Measurements from ENCODE around the gene ORM2.

Gene ORM2

GRCh38 chr9:114316605-114317230 lies 13.0 kb upstream of the ORM2 start:
- H4K8ac ChIP-seq (ENCODE audit: low read length): no peak overlapping the region
- WGBS: 91% methylated on average over 6 of the region's 10 CpGs
- no peak for DNase-seq
- H3K4me2 ChIP-seq (ENCODE audit: low read length, poor library complexity, severe bottlenecking): no peak overlapping the region
- H3K4me3 ChIP-seq (ENCODE audit: insufficient read depth in 1 of 2, low read depth in 1 of 2, low read length in 2 of 2): no peak overlapping the region
- peak overlapping the region in 1 of 2 experiments; percentile 4 for H3K18ac ChIP-seq (ENCODE audit: low read depth in 1 of 2, low read length in 2 of 2)
- no peak overlapping the region for H2BK120ac ChIP-seq (ENCODE audit: low read depth, low read length)
- H3K36me3 ChIP-seq (ENCODE audit: control insufficient read depth in 1 of 2, insufficient read depth in 2 of 2, low read depth in 1 of 2, low read length in 2 of 2): peaks cover 0 to 8% of the 10 kb centered on the region in 2 experiments
- no peak overlapping the region for H3K4ac ChIP-seq (ENCODE audit: low read depth in 1 of 2, low read length in 2 of 2)
- H3K23ac ChIP-seq (ENCODE audit: low read length in 2 of 2): no peak overlapping the region
- no peak overlapping the region for H3K14ac ChIP-seq (ENCODE audit: low read length in 2 of 2)
- no peak overlapping the region for H3K9ac ChIP-seq (ENCODE audit: low read length)
- peak overlapping the region; percentile 28 for H4K91ac ChIP-seq (ENCODE audit: low read length)
- no peaks in the 10 kb centered on the region for H3K9me3 ChIP-seq (ENCODE audit: control insufficient read depth, low read length)
- H2AK5ac ChIP-seq (ENCODE audit: low read length, severe bottlenecking): no peak overlapping the region
- no peak overlapping the region for H3K27ac ChIP-seq (ENCODE audit: low read length, poor library complexity, severe bottlenecking)
- H3K4me1 ChIP-seq (ENCODE audit: control insufficient read depth, insufficient read depth, low read depth, low read length): peaks cover 6% of the 10 kb centered on the region
- no peak overlapping the region for H2BK5ac ChIP-seq (ENCODE audit: low read depth, low read length, poor library complexity, severe bottlenecking)
- H3K27me3 ChIP-seq (ENCODE audit: control insufficient read depth in 1 of 2, insufficient read depth in 1 of 2, low read length in 2 of 2): peaks cover 0 to 5% of the 10 kb centered on the region in 2 experiments
- no peak overlapping the region for H2AFZ ChIP-seq (ENCODE audit: low read depth, low read length)
- H2BK12ac ChIP-seq (ENCODE audit: low read length in 2 of 2): no peak overlapping the region
- no peak overlapping the region for H2BK15ac ChIP-seq (ENCODE audit: low read depth, poor library complexity, severe bottlenecking)
- no peaks in the 10 kb centered on the region for H3K79me1 ChIP-seq (replicated peaks; ENCODE audit: low read length, poor library complexity, severe bottlenecking)

GRCh38 chr9:114317665-114318357 lies 11.9 kb upstream of the ORM2 start:
- H2BK5ac ChIP-seq (ENCODE audit: low read depth, low read length, poor library complexity, severe bottlenecking): no peak overlapping the region
- H3K4ac ChIP-seq (ENCODE audit: low read depth in 1 of 2, low read length in 2 of 2): no peak overlapping the region
- H3K9ac ChIP-seq (ENCODE audit: low read length): no peak overlapping the region
- H4K91ac ChIP-seq (ENCODE audit: low read length): no peak overlapping the region
- WGBS: 94% methylated on average over 8 of the region's 8 CpGs
- H2BK15ac ChIP-seq (ENCODE audit: low read depth, poor library complexity, severe bottlenecking): no peak overlapping the region
- H3K18ac ChIP-seq (ENCODE audit: low read depth in 1 of 2, low read length in 2 of 2): no peak overlapping the region
- peaks cover 0 to 5% of the 10 kb centered on the region in 2 experiments for H3K27me3 ChIP-seq (ENCODE audit: control insufficient read depth in 1 of 2, insufficient read depth in 1 of 2, low read length in 2 of 2)
- peaks cover 8% of the 10 kb centered on the region for H3K4me1 ChIP-seq (ENCODE audit: control insufficient read depth, insufficient read depth, low read depth, low read length)
- H3K23ac ChIP-seq (ENCODE audit: low read length in 2 of 2): no peak overlapping the region
- H2BK120ac ChIP-seq (ENCODE audit: low read depth, low read length): no peak overlapping the region
- H2AK5ac ChIP-seq (ENCODE audit: low read length, severe bottlenecking): no peak overlapping the region
- no peak overlapping the region for H2AFZ ChIP-seq (ENCODE audit: low read depth, low read length)
- no peaks in the 10 kb centered on the region for H3K79me1 ChIP-seq (replicated peaks; ENCODE audit: low read length, poor library complexity, severe bottlenecking)
- H3K4me3 ChIP-seq (ENCODE audit: insufficient read depth in 1 of 2, low read depth in 1 of 2, low read length in 2 of 2): no peak overlapping the region
- H3K36me3 ChIP-seq (ENCODE audit: control insufficient read depth in 1 of 2, insufficient read depth in 2 of 2, low read depth in 1 of 2, low read length in 2 of 2): no peaks in the 10 kb centered on the region
- no peak overlapping the region for H3K27ac ChIP-seq (ENCODE audit: low read length, poor library complexity, severe bottlenecking)
- no peaks in the 10 kb centered on the region for H3K9me3 ChIP-seq (ENCODE audit: control insufficient read depth, low read length)
- peak overlapping the region; percentile 7 for H4K8ac ChIP-seq (ENCODE audit: low read length)
- H3K4me2 ChIP-seq (ENCODE audit: low read length, poor library complexity, severe bottlenecking): no peak overlapping the region
- no peak overlapping the region for H3K14ac ChIP-seq (ENCODE audit: low read length in 2 of 2)
- DNase-seq: peak; percentile 85
- H2BK12ac ChIP-seq (ENCODE audit: low read length in 2 of 2): no peak overlapping the region

GRCh38 chr9:114318416-114318815 lies 11.3 kb upstream of the ORM2 start:
- Histone ChIP-seq H3K23ac (ENCODE audit: low read length in 2 of 2) (no peak overlapping the region), H3K4me2 (ENCODE audit: low read length, poor library complexity, severe bottlenecking) (no peak overlapping the region), H3K79me1 (replicated peaks; ENCODE audit: low read length, poor library complexity, severe bottlenecking) (no peaks in the 10 kb centered on the region), H3K9me3 (ENCODE audit: control insufficient read depth, low read length) (no peaks in the 10 kb centered on the region), H3K4ac (ENCODE audit: low read depth in 1 of 2, low read length in 2 of 2) (no peak overlapping the region), H3K9ac (ENCODE audit: low read length) (no peak overlapping the region), H4K91ac (ENCODE audit: low read length) (no peak overlapping the region), H2BK15ac (ENCODE audit: low read depth, poor library complexity, severe bottlenecking) (no peak overlapping the region), H2BK5ac (ENCODE audit: low read depth, low read length, poor library complexity, severe bottlenecking) (no peak overlapping the region), H4K8ac (ENCODE audit: low read length) (no peak overlapping the region), H2AFZ (ENCODE audit: low read depth, low read length) (no peak overlapping the region), H3K27ac (ENCODE audit: low read length, poor library complexity, severe bottlenecking) (no peak overlapping the region), H3K4me1 (ENCODE audit: control insufficient read depth, insufficient read depth, low read depth, low read length) (peaks cover 8% of the 10 kb centered on the region), H2AK5ac (ENCODE audit: low read length, severe bottlenecking) (no peak overlapping the region), H2BK120ac (ENCODE audit: low read depth, low read length) (no peak overlapping the region), H3K36me3 (ENCODE audit: control insufficient read depth in 1 of 2, insufficient read depth in 2 of 2, low read depth in 1 of 2, low read length in 2 of 2) (no peaks in the 10 kb centered on the region), H3K27me3 (ENCODE audit: control insufficient read depth in 1 of 2, insufficient read depth in 1 of 2, low read length in 2 of 2) (peaks cover 0 to 5% of the 10 kb centered on the region in 2 experiments), H2BK12ac (ENCODE audit: low read length in 2 of 2) (no peak overlapping the region), H3K14ac (ENCODE audit: low read length in 2 of 2) (no peak overlapping the region), H3K4me3 (ENCODE audit: insufficient read depth in 1 of 2, low read depth in 1 of 2, low read length in 2 of 2) (no peak overlapping the region), H3K18ac (ENCODE audit: low read depth in 1 of 2, low read length in 2 of 2) (no peak overlapping the region)
- WGBS: 95% methylated on average over 8 of the region's 8 CpGs
- DNase-seq: no peak

- Histone ChIP-seq H3K79me1 (replicated peaks; ENCODE audit: low read length, poor library complexity, severe bottlenecking) (no peaks in the 10 kb centered on the region), H2BK15ac (ENCODE audit: low read depth, poor library complexity, severe bottlenecking) (no peak overlapping the region), H3K18ac (ENCODE audit: low read depth in 1 of 2, low read length in 2 of 2) (no peak overlapping the region), H2BK5ac (ENCODE audit: low read depth, low read length, poor library complexity, severe bottlenecking) (no peak overlapping the region), H4K8ac (ENCODE audit: low read length) (no peak overlapping the region), H2BK12ac (ENCODE audit: low read length in 2 of 2) (peak overlapping the region in 1 of 2 experiments; percentile 56), H3K9ac (ENCODE audit: low read length) (no peak overlapping the region), H2AK5ac (ENCODE audit: low read length, severe bottlenecking) (no peak overlapping the region), H2BK120ac (ENCODE audit: low read depth, low read length) (no peak overlapping the region), H3K36me3 (ENCODE audit: control insufficient read depth in 1 of 2, insufficient read depth in 2 of 2, low read depth in 1 of 2, low read length in 2 of 2) (no peaks in the 10 kb centered on the region), H3K4me2 (ENCODE audit: low read length, poor library complexity, severe bottlenecking) (no peak overlapping the region), H3K27me3 (ENCODE audit: control insufficient read depth in 1 of 2, insufficient read depth in 1 of 2, low read length in 2 of 2) (peaks cover 0 to 5% of the 10 kb centered on the region in 2 experiments), H3K27ac (ENCODE audit: low read length, poor library complexity, severe bottlenecking) (no peak overlapping the region), H3K4me3 (ENCODE audit: insufficient read depth in 1 of 2, low read depth in 1 of 2, low read length in 2 of 2) (no peak overlapping the region), H2AFZ (ENCODE audit: low read depth, low read length) (no peak overlapping the region), H3K9me3 (ENCODE audit: control insufficient read depth, low read length) (no peaks in the 10 kb centered on the region), H3K4ac (ENCODE audit: low read depth in 1 of 2, low read length in 2 of 2) (peak overlapping the region in 1 of 2 experiments; percentile 66), H3K23ac (ENCODE audit: low read length in 2 of 2) (no peak overlapping the region), H3K4me1 (ENCODE audit: control insufficient read depth, insufficient read depth, low read depth, low read length) (peaks cover 8% of the 10 kb centered on the region), H4K91ac (ENCODE audit: low read length) (no peak overlapping the region), H3K14ac (ENCODE audit: low read length in 2 of 2) (no peak overlapping the region)
- WGBS: 97% methylated on average over 3 of the region's 3 CpGs
- no peak for DNase-seq
Measured at GRCh38 chr9:114319147-114319546, 10.5 kb upstream of the ORM2 start.
